Measurements from ENCODE around the gene MECP2.

DNA sequence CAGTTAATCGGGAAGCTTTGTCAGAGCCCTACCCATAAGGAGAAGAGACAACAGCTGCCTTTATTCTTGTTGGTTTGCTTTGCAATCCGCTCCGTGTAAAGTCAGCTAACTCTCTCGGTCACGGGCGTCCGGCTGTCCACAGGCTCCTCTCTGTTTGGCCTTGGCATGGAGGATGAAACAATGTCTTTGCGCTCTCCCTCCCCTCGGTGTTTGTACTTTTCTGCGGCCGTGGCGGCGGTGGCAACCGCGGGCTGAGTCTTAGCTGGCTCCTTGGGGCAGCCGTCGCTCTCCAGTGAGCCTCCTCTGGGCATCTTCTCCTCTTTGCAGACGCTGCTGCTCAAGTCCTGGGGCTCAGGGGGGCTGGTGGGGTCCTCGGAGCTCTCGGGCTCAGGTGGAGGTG is 67.3 kb downstream of the MECP2 start:
- TF ChIP-seq, protein P1, sequence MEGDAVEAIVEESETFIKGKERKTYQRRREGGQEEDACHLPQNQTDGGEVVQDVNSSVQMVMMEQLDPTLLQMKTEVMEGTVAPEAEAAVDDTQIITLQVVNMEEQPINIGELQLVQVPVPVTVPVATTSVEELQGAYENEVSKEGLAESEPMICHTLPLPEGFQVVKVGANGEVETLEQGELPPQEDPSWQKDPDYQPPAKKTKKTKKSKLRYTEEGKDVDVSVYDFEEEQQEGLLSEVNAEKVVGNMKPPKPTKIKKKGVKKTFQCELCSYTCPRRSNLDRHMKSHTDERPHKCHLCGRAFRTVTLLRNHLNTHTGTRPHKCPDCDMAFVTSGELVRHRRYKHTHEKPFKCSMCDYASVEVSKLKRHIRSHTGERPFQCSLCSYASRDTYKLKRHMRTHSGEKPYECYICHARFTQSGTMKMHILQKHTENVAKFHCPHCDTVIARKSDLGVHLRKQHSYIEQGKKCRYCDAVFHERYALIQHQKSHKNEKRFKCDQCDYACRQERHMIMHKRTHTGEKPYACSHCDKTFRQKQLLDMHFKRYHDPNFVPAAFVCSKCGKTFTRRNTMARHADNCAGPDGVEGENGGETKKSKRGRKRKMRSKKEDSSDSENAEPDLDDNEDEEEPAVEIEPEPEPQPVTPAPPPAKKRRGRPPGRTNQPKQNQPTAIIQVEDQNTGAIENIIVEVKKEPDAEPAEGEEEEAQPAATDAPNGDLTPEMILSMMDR (IDR thresholded peaks at IDR 0.05): no peak
- TF ChIP-seq POLR2A (IDR thresholded peaks at IDR 0.05): no peak

All from right lobe of liver (tissue), 4 donors.